GM12873 (cell line): ENCODE results near the gene VRK2.

ENCODE experiments used
- TF ChIP-seq, protein P1 (sequence below): IDR thresholded peaks from 2 replicates; pipeline ENCODE4 v1.5.1; 2012; ENCODE audit warnings: low read depth, mild to moderate bottlenecking, moderate library complexity, low read length, control low read depth; ENCODE audit not compliant: insufficient read depth; ENCODE audit errors: missing control alignments

Gene VRK2

GRCh38 chr2:58120626-58121229, 74.1 kb downstream of the VRK2 start:
- TF ChIP-seq, protein P1, sequence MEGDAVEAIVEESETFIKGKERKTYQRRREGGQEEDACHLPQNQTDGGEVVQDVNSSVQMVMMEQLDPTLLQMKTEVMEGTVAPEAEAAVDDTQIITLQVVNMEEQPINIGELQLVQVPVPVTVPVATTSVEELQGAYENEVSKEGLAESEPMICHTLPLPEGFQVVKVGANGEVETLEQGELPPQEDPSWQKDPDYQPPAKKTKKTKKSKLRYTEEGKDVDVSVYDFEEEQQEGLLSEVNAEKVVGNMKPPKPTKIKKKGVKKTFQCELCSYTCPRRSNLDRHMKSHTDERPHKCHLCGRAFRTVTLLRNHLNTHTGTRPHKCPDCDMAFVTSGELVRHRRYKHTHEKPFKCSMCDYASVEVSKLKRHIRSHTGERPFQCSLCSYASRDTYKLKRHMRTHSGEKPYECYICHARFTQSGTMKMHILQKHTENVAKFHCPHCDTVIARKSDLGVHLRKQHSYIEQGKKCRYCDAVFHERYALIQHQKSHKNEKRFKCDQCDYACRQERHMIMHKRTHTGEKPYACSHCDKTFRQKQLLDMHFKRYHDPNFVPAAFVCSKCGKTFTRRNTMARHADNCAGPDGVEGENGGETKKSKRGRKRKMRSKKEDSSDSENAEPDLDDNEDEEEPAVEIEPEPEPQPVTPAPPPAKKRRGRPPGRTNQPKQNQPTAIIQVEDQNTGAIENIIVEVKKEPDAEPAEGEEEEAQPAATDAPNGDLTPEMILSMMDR = no peak

GRCh38 chr2:58122040-58122439, 75.4 kb downstream of the VRK2 start:
- TF ChIP-seq, protein P1 = no peak

- TF ChIP-seq, protein P1 = no peak
Observed at GRCh38 chr2:58122540-58122939, 75.9 kb downstream of the VRK2 start.

- TF ChIP-seq, protein P1 = no peak
Observed at GRCh38 chr2:58127111-58127510, 80.5 kb downstream of the VRK2 start.

DNA sequence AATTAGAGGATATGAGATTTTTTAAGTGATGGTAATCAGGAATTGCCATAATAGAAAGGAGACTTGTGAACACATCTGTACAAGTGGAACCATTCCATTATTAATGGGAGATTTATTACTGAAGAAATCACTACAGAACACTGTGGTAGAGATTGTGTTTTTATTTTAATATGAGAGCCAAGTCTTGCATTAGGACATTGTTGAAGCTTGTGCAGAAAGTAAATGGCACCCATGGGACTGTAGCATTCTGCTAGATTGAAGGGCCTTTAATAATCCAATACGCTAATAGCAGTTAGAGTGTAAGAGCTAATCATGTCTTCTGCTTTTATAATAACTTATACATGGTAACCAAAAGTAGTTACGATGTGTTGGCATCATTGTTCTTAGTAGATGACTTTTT, 83.6 kb downstream of the VRK2 start:
- TF ChIP-seq, protein P1 = no peak

DNA sequence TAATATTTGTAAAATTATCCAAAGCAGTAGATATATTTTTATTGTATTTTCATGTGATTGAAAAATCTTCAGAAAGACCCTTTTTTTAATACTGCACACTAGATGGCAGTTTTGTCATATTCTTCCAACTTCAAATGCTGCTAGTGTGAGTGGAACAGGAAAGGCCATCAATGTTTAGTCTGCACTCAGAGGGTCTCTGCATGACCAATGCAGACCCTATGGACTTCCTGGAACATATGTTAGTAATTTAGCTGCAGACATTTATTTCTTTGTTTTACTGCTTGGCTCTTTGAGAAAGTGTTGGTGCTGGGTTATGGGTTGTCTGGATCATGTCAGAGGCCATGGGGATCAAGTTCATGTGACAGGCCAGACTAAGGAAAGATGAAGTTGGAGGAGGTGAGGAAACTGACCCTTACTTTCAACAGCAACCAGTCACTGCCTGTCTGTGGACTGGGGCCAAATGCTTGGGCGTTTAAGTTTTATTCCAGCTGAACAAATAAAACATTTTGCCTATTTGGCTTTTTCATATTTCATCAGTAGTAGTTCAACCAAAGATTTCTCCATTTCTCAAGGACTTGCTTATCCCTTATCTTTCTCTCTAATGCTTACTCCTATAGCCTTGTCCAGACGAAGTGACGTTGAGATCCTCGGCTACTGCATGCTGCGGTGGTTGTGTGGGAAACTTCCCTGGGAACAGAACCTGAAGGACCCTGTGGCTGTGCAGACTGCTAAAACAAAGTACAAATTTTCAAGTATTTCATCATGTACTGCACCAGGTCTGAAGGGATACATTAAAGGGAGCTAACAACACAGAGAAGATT, 84.8 kb downstream of the VRK2 start:
- TF ChIP-seq, protein P1 = no peak

DNA sequence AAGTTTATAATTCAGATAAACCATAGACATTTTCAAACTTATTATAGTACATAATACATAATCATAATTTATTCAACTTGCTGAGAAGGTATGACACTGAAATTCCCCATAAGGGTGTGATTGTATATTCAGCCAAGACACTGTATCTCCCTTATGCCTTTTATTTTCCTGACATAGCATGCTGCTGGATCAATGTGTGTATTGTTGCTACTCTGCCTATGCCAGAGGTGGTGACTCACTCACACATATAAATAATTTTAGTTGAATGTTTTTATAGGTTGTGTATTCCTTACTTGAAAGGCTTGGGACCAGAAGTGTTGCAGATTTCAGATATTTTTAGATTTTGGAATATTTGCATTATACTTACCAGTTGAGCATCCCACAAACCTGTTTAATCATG, 86.8 kb downstream of the VRK2 start:
- TF ChIP-seq, protein P1 = no peak
